GM12875 (cell line): ENCODE measurements around the gene PSORS1C2.

Experiments used
- H3K4me3 ChIP-seq: one replicate; pipeline ENCODE4 v1.5.1; 2011; ENCODE audit warnings: low read depth, low read length, control low read depth
- CTCF ChIP-seq: IDR thresholded peaks from 2 replicates; pipeline ENCODE4 v1.5.1; 2011; ENCODE audit warnings: low read depth, mild to moderate bottlenecking, control low read depth, inconsistent platforms, low read length, moderate library complexity, borderline replicate concordance; ENCODE audit not compliant: insufficient read depth

Gene PSORS1C2

GRCh38 chr6:31144296-31144969, 5.6 kb upstream of the PSORS1C2 start:
- no peak overlapping the region for H3K4me3 ChIP-seq
- no peak for TF ChIP-seq CTCF

DNA sequence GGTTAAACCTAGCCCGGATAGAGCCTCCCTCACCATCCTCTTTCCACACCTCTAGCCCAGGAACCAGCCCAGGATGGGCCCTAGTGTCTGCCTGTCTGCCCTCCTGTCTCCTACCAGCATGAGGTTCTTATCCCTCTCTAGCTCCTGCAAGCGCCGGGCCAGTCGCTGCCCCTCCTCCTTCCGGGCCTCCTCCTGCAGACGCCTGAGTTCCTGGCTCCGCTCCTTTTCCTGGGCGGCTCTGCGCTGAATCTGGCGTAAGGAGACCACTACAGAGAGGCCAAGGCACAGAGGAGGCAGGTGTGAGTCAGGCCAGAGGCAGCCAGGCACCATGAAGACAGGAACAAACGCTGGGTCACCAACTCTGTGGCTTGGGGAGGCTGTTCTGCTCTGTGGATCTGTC, 4.3 kb upstream of the PSORS1C2 start:
- no peak for TF ChIP-seq CTCF
- no peak overlapping the region for H3K4me3 ChIP-seq

DNA sequence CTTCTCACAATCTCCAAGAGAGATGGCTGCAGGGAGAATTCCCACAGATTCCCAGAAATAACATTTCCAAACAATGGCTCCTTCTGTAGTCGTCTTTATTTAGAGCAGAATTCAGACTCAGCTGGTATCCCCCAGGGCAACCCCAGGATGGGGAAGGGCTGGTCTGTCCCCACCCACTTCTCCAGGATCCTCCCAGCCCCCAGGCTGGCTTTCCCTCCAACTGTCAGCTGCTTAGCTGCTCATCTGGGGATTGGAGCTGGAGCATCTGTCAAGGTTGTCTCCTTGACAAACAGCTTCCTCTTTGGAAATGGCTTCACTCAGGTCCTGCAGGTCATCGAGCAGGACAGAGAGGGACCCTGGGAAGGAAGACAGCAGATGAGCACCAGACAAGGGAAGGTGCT, 3.5 kb upstream of the PSORS1C2 start:
- H3K4me3 ChIP-seq = no peak overlapping the region
- no peak for TF ChIP-seq CTCF

GRCh38 chr6:31140643-31141042, 1.8 kb upstream of the PSORS1C2 start:
- TF ChIP-seq CTCF = no peak
- no peak overlapping the region for H3K4me3 ChIP-seq

GRCh38 chr6:31139599-31139998, 733 bp upstream of the PSORS1C2 start:
- TF ChIP-seq CTCF = no peak
- H3K4me3 ChIP-seq = no peak overlapping the region

DNA sequence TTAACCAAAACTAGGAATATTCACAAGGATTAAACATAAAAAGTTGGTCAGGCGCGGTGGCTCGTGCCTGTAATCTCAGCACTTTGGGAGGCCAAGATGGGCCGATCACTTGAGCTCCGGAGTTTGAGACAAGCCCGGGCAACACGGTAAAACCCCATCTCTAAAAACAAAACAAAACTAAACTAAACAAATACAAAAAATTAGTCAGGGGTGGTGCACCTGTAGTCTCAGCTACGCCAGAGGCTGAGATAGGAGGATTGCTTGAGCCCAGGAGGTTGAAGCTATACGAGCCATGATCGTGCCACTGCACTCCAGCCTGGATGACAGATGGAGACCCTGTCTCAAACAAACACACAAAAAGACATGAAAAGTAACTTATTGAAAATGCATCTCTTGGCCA, 3.2 kb downstream of the PSORS1C2 start:
- TF ChIP-seq CTCF = no peak
- H3K4me3 ChIP-seq = no peak overlapping the region

GRCh38 chr6:31132806-31133205, 6.1 kb downstream of the PSORS1C2 start:
- no peak overlapping the region for H3K4me3 ChIP-seq
- TF ChIP-seq CTCF = no peak
